ENCODE data around the gene TPH2.

- TF ChIP-seq POLR2A (IDR thresholded peaks at IDR 0.05) (no peak), CTCF (IDR thresholded peaks at IDR 0.05) (no peak)
Measured at GRCh38 chr12:72033991-72034390, 95.3 kb downstream of the TPH2 start.
